IPS-11a (cell line): Measurements from ENCODE around the gene PDCL3.
A peak's percentile ranks its signal among the peaks of the same experiment; 100 is the strongest.

Experiments used
- H3K4me3 ChIP-seq: one replicate; pipeline ENCODE4 v1.5.1; 2013; ENCODE audit warnings: low read depth, low read length, control low read depth

The PDCL3 gene

DNA sequence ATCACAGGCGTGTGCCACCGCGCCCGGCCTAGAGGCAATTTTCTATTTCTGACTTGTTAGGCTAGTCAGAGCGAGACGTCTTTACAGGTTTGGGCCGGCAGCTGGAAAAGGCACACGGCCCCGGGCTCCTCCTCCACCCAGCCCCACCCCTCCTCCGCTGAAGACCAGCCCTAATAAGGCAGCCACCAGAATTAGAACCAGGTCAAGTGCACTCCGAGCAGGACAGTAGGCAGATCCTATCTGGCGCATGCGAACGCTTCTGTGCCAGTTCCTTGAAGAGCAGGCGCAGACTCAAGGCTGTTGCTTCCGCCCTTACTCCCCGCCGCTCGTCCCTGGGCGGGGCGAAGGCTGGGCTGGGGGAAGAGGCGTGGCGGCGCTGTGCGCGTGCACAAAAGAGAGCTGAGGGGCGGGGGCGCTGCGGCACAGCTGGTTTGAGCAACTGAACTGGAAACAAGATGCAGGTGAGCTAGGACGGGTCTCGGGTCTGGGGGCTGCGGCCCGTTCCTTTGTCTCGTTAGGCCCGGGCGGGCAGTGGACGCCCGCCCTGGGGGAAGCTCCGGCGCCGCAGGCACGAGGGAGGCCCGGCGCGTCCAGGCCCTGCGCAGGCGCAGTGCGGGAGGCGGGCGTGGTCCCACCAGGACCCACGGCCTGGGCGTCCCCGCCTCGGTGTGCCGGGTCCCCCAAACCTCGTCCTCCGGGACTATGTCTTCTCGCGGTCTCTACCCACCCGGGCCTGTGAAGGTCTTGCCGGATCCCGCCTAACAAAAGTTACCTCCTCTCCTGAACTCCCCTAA, at the start of gene PDCL3:
TSS of gene PDCL3 (plus strand) at position 381 of the 794 bp plus-strand sequence. CDS start at position 456, 75 bp downstream.
- peak within 1 kb of the TSS; percentile 79 for H3K4me3 ChIP-seq

DNA sequence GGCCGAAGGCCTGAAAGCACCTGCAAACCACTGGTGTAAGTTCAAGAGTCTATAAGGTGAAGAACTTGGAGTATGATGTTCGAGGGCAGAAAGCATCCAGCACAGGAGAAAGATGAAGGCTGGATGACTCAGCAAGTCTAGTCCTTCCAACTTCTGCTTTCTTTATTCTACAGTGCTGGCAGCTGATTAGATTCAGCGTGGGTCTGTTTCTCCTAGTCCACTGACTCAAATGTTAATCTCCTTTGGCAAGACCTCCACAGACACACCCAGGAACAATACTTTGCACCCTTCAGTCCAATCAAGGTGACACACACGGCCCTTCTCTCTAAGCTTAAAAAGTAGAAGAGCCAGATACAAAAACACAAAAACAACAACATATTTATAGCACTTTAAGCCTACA, 49.1 kb upstream of the PDCL3 start:
- no peak overlapping the region for H3K4me3 ChIP-seq

DNA sequence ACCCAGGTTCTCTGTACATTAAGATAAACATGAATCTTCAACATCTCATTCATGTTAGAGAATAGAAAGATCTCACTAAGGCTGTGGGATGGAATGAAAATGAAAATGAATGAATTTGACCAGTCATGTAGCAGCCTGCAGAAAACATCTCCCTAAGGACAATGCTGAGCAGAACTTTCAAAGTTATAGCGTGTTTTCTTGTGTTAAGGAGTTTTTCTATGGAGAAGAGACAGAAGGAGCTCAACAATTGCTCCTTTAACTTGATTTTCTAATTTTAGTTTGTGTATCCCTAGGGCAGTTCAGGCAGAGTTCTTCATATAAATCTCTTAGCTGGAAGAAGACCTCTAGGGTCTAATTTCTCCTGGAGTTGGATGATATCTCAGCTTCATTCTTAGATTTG, 45.2 kb upstream of the PDCL3 start:
- H3K4me3 ChIP-seq = no peak overlapping the region

DNA sequence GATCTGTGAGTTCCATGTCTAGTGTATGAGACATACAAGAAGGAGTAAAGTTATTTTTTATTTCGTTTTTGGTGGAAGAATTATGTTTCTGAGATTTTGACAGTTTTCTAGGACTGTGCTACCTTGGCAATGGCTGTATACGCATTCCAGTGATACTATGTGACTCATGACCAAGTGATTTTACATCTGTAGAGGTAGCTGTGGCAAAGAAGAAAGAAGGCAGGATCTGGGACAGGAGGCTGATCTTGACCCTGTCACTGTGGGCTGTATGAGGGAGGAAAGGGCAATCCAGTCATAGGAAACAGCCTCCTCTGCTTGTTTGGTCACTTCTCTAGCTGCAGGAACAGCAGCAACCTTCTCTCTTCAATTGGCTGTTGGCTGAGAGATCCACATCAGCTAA, 44.0 kb upstream of the PDCL3 start:
- H3K4me3 ChIP-seq = no peak overlapping the region

DNA sequence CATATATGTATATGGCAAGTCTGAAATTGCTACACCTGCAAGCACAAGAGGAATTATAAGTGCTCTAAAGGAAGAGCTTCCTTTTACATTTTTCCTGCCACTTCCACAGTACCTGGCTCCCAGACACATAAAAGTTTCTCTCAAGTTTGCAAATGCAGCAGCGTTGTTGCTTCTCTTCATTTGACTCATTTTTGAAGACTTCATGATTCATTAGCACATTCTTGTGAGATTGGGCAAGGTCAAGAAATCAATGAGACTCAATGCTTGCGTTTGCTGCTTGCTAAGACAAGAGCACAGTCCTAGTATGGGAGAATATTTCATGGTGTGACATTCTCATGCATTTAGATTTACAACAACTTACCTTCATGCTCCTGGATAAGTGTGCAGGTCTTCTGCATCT, 42.6 kb upstream of the PDCL3 start:
- H3K4me3 ChIP-seq = no peak overlapping the region

DNA sequence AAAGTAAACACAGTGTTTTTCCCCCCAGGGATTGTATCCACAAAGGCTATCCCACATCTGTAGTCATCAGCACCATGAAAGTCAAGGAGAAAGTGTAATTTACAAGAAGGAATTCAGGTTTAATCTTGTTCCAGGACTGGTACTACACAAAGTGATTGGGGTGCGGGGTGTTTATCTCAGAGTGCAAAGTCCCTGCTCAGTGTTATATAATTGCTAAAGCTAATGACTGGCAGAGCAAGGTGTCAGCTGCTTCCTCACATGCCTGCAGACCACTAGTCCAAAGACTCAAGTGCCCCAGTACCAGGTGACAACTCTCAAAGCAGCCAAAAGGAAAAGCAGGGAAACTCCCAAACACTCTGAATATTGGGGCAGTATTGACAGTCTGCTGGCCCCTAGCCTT, 40.4 kb upstream of the PDCL3 start:
- no peak overlapping the region for H3K4me3 ChIP-seq

DNA sequence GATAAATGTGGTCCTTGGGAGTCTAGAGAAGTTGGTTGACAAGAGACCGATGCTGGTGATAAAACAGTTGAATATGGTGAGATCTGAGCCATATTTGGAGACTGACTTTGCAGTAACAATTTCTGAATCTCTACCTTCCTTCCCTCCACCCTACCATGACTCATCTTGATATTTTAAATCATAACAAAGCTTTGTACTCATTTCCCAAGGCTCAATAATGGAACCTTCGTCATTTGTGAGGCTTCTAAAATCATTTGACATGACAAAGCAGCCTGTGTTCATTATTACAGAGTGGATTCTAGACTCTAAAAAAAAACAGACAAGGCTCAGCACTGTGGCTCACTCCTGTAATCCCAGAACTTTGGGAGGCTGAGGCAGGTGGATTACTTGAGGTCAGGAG, 38.5 kb upstream of the PDCL3 start:
- H3K4me3 ChIP-seq = no peak overlapping the region

DNA sequence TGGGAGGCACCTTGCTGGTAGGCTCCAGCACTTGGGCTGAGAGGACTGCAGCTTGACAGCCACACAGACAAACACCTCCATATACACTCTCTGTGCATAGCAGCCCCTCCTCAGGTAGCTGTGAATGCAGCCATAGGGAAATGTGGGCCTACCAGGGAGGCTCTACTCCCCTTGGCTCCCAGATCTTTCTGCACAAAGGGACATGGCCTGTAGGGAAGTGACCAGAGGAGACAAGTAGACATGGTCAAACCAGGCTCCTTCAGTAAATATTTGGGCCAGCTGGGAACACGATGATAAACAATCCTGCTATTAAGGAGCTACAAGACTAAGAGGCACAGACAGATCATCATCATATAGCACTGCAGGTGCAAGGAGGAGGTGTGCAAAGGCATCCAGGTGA, 35.9 kb upstream of the PDCL3 start:
- H3K4me3 ChIP-seq = no peak overlapping the region

DNA sequence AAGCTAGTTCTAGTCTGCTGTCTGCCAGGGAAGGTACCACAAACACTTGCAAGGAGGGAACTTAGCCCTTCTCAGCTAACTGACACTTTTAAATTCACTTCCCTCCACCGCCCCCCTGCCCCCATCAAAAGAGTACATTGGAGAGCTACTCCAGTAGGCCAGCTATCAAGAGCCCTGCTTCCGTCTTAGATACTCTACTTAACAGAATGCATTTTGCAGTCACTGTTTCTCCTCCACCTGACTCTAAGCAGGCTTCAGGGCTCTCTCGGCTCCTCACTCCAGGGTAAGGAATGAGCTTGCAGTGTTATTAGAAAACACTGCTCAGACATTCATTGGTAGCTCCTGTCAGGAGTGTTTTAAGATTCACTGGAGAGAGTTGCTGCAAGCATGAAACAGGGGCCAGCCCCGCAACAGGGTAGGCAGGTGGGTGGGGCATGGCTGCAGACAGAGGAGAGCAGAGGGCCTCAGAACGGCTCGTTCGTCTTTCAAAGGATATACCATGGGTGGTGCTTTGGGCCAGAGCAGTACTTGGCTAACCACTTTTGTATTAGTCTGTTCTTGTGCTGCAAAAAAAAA, 35.3 kb upstream of the PDCL3 start:
- no peak overlapping the region for H3K4me3 ChIP-seq

GRCh38 chr2:100529176-100529575, 33.6 kb upstream of the PDCL3 start:
- no peak overlapping the region for H3K4me3 ChIP-seq

DNA sequence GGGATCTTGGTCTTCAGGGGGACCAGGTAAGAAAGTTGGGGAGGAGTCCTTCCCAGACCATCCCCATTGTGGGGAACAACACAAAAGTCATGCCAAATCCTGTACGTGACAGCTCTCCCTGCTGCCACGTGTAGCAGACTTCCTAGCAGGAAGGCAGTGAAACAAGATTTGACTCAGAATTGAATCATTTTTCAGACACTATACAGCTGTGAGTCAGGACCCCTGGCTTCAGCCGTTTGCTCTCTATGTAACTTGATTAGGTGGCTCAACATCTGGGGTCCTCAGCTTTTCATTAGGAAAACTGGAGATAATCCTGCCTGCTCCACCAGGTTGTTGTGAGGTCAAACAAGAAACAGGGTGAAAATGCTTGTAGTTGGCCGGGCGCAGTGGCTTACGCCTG, 32.9 kb upstream of the PDCL3 start:
- H3K4me3 ChIP-seq = no peak overlapping the region

GRCh38 chr2:100535855-100536254, 26.9 kb upstream of the PDCL3 start:
- no peak overlapping the region for H3K4me3 ChIP-seq

- no peak overlapping the region for H3K4me3 ChIP-seq
Observed at GRCh38 chr2:100537918-100538317, 24.9 kb upstream of the PDCL3 start.

DNA sequence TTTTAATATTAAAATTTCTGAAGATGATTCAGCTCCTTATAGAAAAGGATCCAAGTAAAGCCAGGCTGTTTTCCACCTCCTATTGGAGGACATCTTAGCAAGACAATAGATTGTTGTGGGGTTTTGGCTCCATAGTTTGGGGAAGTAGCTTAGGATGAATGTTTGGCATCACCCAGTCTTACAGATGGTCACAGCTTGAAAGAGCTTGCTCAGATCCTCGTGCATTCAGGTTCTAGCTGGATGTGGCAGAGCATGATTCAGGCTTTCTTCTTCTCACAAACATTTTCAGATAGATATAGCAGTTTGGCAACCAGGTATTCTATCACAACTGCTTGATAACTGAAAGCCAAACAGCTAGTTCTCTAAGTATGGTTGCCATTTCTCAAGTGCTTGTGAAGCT, 23.6 kb upstream of the PDCL3 start:
- H3K4me3 ChIP-seq = no peak overlapping the region

GRCh38 chr2:100541404-100541803, 21.4 kb upstream of the PDCL3 start:
- H3K4me3 ChIP-seq = no peak overlapping the region

DNA sequence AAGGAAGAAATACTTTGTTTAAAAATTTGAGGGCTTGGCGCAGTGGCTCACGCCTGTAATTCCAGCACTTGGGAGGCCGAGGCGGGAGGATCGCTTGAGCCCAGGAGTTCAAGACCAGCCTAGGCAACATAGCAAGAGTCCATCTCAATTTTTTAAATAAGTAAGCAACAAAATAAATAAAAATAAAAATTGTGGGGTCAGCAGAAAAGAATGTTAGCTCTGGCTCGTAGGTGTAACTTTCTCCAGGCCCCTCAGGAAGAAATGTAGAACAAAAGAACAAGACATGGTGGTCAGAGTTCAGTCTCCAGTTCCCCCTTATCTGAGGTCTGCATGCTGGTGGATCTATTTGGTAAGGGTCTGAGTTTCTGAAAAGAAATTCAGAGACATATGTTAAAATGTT, 20.4 kb upstream of the PDCL3 start:
- H3K4me3 ChIP-seq = no peak overlapping the region

DNA sequence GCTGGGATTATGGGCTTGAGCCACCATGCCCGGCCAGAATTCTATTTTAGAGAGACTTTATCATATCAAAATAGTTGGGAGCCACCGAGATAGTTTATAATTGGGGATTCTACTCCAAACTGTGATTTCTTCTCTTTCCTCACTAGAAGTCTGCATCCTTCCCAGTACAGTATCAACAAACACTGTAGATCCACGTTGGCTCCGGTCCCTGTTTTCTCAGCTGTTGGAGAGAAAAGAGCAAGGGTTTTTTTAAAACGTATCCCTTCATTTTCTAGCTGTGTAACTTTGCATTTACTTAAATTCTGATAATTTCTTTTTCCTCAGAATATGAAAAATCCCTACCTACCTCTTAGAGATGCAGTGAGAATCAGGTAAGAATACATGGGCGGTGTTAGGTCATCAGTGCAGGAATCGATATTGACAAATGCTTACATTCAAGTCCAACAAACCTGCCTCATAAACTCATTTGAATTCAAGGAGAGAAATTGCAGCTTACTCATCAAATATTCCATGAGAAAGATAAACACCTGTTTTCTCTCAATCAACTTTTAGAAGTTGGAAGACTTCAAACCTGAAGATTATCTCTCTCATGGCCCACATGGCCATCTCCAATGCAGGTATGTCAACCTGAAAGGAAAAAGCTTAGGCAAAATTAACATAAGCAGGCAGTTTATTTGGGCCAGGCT, 17.7 kb upstream of the PDCL3 start:
- no peak overlapping the region for H3K4me3 ChIP-seq

- H3K4me3 ChIP-seq = no peak overlapping the region
Observed at GRCh38 chr2:100546469-100546868, 16.3 kb upstream of the PDCL3 start.

DNA sequence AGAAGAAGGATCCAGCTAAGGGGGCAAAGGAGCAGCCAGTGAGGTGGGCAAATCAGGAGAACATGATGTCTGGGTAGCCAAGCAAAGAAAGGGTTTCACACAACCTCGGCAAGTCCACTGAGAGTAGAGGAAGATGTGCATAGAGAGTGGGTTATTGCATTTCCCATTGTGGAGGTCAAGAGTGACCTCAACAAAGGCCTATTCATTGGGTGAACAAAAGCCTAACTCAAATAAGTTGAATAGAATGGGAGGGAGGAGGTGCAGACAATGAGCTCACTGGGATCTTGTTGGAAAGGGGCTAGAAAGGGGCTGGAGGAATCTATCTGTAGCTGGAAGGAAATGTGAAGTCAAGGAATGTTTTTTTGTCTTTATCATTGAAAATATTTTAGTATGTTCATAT, 14.0 kb upstream of the PDCL3 start:
- no peak overlapping the region for H3K4me3 ChIP-seq

GRCh38 chr2:100551303-100551702, 11.5 kb upstream of the PDCL3 start:
- no peak overlapping the region for H3K4me3 ChIP-seq

GRCh38 chr2:100554798-100555407, 7.9 kb upstream of the PDCL3 start:
- no peak overlapping the region for H3K4me3 ChIP-seq

- no peak overlapping the region for H3K4me3 ChIP-seq
Observed at GRCh38 chr2:100556746-100557145, 6.0 kb upstream of the PDCL3 start.
